HG03039 (cell line): ENCODE measurements around the gene UNC13D.
"Not testable (repeated sequence)": the region's sequence is repeated elsewhere in the genome, so short reads cannot be mapped to it uniquely, and the experiment has no call there.

Experiments used
- ATAC-seq: cut with Tn5 transposase; IDR thresholded peaks from one replicate; pipeline ENCODE4 v1.9.1; 2021; ENCODE audit warnings: mild to moderate bottlenecking, moderate library complexity; ENCODE audit not compliant: unreplicated experiment

The UNC13D gene

GRCh38 chr17:75807861-75808260 lies 36.3 kb downstream of the UNC13D start:
- ATAC-seq = no peak

DNA sequence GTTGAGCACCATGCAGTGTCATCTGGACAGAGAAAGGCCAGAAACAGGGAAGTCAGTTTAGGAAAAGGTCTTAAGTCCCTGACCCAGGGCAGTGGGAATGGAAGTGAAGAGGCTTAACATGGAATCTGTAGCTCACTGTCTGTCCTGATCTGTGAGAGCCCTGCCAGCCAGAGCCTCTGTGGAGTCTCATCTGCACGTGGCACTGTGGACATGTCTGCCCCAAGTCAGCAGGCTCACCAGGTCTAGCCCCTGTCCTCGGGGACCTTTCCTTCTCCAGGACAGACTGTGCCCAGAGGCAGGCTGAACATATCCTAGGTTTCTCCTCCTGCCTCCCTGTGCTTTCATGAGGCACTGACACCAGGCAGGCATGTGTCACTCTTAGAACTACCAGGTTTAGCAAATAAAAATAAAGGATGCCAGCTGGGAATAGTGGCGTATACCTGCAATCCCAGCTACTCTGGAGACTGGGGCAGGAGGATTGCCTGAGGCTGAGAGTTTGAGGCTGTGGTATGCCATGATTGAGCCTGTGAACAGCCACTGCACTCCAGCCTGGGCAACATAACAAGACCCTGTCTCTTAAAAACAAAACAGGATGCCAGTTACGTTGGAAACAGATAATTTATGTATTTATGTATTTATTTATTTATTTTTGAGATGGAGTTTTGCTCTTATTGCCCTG lies 37.2 kb downstream of the UNC13D start:
- ATAC-seq = no peak

DNA sequence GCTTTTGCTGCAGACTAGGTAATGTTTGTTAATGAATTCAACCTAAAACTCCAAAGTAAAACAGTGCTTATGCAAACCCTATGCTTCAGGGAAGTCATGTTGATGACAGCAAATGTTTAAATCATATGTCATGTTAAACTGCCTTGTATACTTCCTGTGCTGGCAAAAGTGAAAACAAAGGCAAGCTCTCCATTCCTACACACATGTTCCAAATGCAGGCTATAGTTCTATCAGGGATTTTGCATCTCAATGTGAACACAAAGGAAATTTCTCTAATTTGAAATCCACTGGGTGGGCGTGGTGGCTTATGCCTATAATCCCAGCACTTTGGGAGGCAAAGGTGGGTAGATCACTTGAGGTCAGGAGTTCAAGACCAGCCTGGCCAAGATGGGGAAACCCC lies 40.3 kb downstream of the UNC13D start:
- no peak for ATAC-seq

- no peak for ATAC-seq
These were observed 44.8 kb downstream of the UNC13D start for GRCh38 chr17:75799402-75799801.

- ATAC-seq = no peak
These were observed 48.2 kb downstream of the UNC13D start for GRCh38 chr17:75795820-75796607.

DNA sequence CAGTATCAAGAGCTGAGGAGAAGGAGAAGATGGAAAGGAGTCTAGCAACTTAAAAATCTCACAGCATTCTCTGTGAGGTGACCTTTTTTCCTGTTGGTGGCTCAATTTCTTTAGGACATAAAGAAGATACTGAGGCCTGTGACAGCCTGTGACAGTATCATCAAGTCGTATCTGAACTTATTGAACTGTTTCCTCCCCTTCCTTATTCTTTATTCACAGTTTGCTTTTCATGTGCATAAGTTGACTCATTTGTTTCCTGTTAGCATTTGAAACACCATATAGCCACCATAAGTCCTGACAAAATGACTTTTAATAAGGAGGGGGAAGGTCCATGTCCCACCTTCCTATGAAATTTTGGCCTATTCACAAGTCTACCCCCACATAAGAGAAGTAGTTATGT lies 50.7 kb downstream of the UNC13D start:
- ATAC-seq = no peak

GRCh38 chr17:75791254-75791653 lies 53.0 kb downstream of the UNC13D start:
- no peak for ATAC-seq

- peak; percentile 49 for ATAC-seq
These were observed 59.0 kb downstream of the UNC13D start for GRCh38 chr17:75785016-75785890.

GRCh38 chr17:75784473-75785015 lies 59.7 kb downstream of the UNC13D start, which contains the start of gene UNK:
UNK (plus strand) TSS chr17:75784806; CDS start chr17:75784881, 75 bp downstream.
- ATAC-seq = peak; percentile 45

DNA sequence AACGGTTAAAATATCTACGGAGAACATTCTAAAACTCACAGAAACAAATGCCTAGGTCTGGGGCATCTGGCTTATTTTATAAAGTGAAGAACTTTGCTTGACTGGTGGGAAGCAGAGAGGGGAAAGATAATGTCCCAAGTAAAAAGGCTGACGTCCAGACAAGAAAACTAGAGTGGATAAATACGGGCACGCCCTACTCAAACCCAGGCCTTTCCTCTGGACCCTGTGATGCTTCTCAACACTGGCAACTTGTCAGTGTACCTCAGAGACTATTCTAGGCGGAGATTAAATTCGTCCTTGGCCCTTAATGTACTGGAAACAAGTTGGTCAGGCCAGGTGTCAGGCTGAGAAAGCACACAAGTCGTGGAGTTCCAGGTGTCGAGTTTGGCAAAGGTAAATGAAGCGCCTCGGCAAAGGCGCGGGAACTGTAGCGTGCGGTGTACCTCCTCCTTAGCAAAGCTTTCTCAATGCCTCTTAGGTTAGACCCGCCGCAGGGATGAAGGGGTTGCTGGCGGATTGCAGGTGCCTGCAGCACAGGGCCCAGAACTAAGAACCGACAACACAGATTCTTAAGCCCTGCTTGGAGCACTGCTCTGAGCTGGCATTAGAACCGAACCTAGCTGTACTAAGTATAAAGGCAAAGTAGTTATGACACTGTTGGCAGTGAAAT lies 60.3 kb downstream of the UNC13D start:
- no peak for ATAC-seq

DNA sequence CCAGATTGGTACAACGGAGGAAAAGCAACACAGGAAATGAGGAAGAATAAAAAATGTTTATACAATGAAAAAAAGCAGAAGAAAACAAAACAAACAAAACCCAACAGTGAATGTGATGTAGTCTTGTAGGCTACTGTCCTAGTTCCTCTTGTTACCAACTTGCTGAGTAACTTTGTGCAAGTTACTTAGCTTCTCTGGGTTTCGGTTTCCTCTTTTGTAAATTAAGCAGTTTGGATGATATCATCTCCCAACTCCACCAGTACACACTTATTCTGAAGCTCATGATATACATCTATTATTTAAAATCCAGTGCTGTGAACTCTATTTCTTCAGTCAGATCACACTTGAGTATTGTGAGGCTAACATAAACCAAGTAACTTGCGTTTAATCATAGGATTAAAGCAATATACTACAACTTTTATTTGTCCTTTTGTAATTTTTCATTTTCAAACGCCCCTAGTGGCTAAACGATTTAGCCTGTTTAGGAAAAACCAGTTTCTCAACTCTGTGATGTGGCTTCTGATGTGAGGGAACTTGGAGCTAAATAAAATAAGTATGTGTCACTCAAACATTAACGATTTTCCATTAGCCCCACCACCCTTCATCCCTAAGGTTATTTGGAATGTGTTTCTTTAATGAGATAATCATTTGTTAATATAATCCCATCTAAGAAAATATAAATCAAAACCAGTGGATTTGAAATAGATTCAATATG lies 61.0 kb downstream of the UNC13D start:
- ATAC-seq = no peak

DNA sequence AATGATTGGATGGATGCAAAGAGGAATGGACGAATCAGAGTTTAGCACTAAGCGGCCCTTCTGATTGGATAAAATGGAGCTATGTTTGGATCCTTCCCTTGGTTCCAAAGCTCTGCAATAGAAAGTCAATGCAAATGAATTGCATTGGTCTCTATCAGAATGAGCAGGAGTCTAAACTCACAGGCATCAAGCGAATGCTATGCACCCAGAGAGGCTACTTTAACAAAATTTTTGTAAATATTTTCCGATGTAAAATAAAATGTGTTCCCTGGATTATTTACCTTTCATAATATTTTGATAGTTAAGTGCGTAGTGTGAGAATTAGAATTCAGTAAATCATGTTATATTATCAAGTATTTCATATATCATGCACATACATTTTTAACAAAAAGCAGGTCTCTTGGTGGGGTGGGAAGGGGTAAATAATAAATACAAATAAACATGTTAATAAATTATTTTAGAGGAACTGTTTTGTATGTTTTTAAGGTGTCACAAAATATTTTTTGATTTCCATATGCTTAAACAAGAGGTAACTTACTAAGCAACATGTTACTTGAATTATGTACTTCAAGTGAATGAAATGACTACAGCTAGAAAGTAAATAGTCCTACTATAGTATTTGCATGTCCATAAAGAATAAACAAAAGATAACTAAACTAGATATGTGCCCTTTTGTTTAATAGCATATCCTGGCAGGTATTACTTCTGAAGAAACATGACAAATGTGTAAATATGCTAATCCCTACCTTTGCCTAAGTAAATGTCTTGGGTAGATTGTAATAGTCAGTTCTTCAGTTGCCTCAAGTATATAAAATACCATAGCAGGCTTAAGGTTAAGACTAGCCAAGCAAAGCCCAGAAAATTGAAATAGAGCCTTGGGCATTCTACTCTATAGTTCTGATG lies 64.0 kb downstream of the UNC13D start:
- ATAC-seq = no peak

GRCh38 chr17:75779250-75779986 lies 64.8 kb downstream of the UNC13D start:
- ATAC-seq = peak; percentile 63

DNA sequence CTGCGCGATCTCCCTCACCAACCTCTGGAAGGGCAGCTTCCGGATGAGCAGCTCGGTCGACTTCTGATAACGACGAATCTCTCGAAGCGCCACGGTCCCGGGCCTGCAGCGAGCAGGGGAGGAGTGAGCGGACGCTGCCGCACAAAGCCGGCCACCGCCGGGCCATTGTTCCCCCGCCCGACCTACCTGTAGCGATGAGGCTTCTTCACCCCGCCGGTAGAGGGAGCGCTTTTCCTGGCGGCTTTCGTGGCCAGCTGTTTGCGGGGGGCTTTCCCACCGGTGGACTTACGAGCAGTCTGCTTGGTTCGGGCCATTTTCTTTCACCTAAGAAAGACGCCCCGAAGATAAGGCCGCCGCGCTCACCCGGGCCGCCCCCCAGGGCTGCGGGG lies 65.3 kb downstream of the UNC13D start:
- peak; percentile 5 for ATAC-seq

- not testable (repeated sequence) for ATAC-seq
These were observed 65.9 kb downstream of the UNC13D start for GRCh38 chr17:75778066-75778860.

DNA sequence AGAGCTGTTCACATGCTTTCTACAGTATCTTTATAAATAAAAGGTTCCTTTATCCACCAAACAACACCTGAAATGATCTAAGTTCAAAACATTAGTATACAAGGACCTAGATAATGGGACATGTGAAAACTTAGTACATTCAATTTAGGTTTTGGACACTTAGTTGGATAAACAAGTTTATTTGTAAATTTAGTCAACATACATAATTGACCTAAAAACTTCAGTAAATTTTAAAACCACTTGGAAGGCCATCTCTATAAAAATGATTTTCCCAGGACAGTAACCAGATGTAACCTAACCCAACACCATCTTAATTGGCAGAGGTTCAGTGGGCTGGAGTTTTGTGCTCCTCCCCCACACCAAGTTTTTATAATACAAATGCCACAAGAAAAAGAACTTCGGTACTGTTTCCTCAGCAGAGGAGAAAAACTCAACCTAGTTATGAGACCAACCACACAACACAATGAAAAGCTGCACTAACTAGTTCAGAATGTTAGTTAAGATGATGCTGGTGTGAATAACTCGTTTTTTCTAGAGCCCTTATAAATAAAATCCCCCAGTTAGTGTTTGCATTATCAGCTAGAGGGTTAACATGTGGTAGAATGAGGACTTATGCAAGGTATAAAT lies 66.8 kb downstream of the UNC13D start:
- ATAC-seq = no peak
